ENCODE measurements around the gene NAV1.
A peak's percentile ranks its signal among the peaks of the same experiment; 100 is the strongest.

Gene NAV1

GRCh38 chr1:201537891-201538611 lies 876 bp upstream of the NAV1 start:
- H3K27ac ChIP-seq, result peak overlapping the region; percentile 52
- H3K9me3 ChIP-seq (ENCODE audit: severe bottlenecking), result peaks cover 5% of the 10 kb centered on the region
- no peak for TF ChIP-seq CTCF (IDR thresholded peaks at IDR 0.05; ENCODE audit: low read depth, low read length)
- peak; percentile 65 for DNase-seq
- H3K36me3 ChIP-seq, result no peaks in the 10 kb centered on the region
- H3K4me3 ChIP-seq (ENCODE audit: low read depth, low read length), result peak overlapping the region; percentile 45
- no peaks in the 10 kb centered on the region for H3K27me3 ChIP-seq (ENCODE audit: insufficient read depth, low read depth, severe bottlenecking)

GRCh38 chr1:201539561-201540431 lies 869 bp downstream of the NAV1 start:
- Histone ChIP-seq H3K27ac (peak overlapping the region; percentile 52), H3K4me3 (ENCODE audit: low read depth, low read length) (peak overlapping the region; percentile 45), H3K36me3 (no peaks in the 10 kb centered on the region), H3K27me3 (ENCODE audit: insufficient read depth, low read depth, severe bottlenecking) (no peaks in the 10 kb centered on the region), H3K9me3 (ENCODE audit: severe bottlenecking) (peaks cover 5% of the 10 kb centered on the region)
- TF ChIP-seq CTCF (IDR thresholded peaks at IDR 0.05; ENCODE audit: low read depth, low read length), result no peak
- DNase-seq, result peak; percentile 93

- H3K27me3 ChIP-seq (ENCODE audit: insufficient read depth, low read depth, severe bottlenecking), result no peaks in the 10 kb centered on the region
- no peak for TF ChIP-seq CTCF (IDR thresholded peaks at IDR 0.05; ENCODE audit: low read depth, low read length)
- no peak for DNase-seq
- H3K27ac ChIP-seq, result peak overlapping the region; percentile 52
- H3K9me3 ChIP-seq (ENCODE audit: severe bottlenecking), result peaks cover 5% of the 10 kb centered on the region
- no peak overlapping the region for H3K4me3 ChIP-seq (ENCODE audit: low read depth, low read length)
- H3K36me3 ChIP-seq, result no peaks in the 10 kb centered on the region
These were observed 2.2 kb downstream of the NAV1 start for GRCh38 chr1:201540846-201541735.

GRCh38 chr1:201542309-201543035 lies 3.5 kb downstream of the NAV1 start:
- Histone ChIP-seq H3K4me3 (ENCODE audit: low read depth, low read length) (no peak overlapping the region), H3K9me3 (ENCODE audit: severe bottlenecking) (peaks cover 5% of the 10 kb centered on the region), H3K36me3 (no peaks in the 10 kb centered on the region), H3K27ac (no peak overlapping the region), H3K27me3 (ENCODE audit: insufficient read depth, low read depth, severe bottlenecking) (no peaks in the 10 kb centered on the region)
- DNase-seq, result no peak
- no peak for TF ChIP-seq CTCF (IDR thresholded peaks at IDR 0.05; ENCODE audit: low read depth, low read length)
